SW 1271 (cell line): ENCODE data around the gene PRMT3.
"Not testable (repeated sequence)": the region's sequence is repeated elsewhere in the genome, so short reads cannot be mapped to it uniquely, and the experiment has no call there.

Source experiments
- DNase-seq, 2 experiments: peaks; one replicate each; lab custom pipeline; 2025; lab: John Stamatoyannopoulos, UW

PRMT3 gene

GRCh38 chr11:20387261-20388095 lies at the start of gene PRMT3:
Gene PRMT3, plus strand, starts transcription at chr11:20387716. Its CDS starts 31 bp downstream, at chr11:20387747.
- peak; percentile 73 to 86 for DNase-seq

GRCh38 chr11:20342347-20343141 lies 45.0 kb upstream of the PRMT3 start:
- DNase-seq, result no peak

DNA sequence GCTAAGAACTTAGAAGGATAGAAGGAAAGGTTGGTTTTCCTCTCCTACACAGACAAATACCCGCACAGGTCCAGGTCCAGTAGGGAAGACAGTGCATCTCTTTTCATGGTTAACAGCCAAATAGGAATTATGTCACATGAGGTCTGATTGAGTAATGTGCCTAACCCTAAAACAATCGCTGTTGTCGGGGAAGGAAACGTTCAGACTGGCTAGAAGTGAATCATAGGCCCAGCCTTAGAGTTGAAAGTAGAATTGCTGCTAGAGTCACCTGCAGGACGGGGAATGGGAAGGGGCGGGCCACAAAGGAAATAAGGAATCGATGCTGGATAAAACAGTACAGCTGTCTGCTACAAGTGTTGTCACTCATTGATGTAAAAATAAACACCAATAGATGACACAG lies 36.4 kb upstream of the PRMT3 start:
- DNase-seq, result no peak

- no peak for DNase-seq
These were observed 35.7 kb upstream of the PRMT3 start for GRCh38 chr11:20351751-20352262.

- DNase-seq, result peak in 1 of 2 experiments; percentile 38
These were observed 33.6 kb upstream of the PRMT3 start for GRCh38 chr11:20353829-20354434.

- DNase-seq, result peak in 1 of 2 experiments; percentile 52
These were observed 32.0 kb upstream of the PRMT3 start for GRCh38 chr11:20355221-20356219.

- DNase-seq, result no peak
These were observed 30.4 kb upstream of the PRMT3 start for GRCh38 chr11:20357150-20357549.

DNA sequence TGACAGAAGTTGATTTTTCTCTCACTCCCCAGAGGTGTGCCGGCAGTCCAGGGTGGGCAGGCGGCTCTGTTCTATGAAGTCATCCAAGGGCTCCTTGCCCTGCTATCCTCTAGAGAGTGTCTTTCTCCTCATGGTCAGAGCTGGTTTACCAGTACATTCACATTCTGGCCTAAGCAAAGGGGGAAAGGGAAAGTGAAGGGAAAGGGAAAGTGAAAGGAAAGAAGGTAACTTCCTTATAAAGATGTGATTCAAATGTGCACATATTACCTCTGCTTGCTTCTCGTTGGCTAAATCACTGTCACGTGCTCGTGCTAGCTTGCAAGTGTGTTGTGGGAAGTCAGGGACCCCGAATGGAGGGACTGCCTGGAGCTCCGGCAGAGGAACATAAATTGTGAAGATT lies 26.9 kb upstream of the PRMT3 start:
- DNase-seq, result peak in 1 of 2 experiments; percentile 10

- DNase-seq, result no peak
These were observed 25.0 kb upstream of the PRMT3 start for GRCh38 chr11:20362481-20362880.

GRCh38 chr11:20363149-20363499 lies 24.4 kb upstream of the PRMT3 start:
- no peak for DNase-seq

DNA sequence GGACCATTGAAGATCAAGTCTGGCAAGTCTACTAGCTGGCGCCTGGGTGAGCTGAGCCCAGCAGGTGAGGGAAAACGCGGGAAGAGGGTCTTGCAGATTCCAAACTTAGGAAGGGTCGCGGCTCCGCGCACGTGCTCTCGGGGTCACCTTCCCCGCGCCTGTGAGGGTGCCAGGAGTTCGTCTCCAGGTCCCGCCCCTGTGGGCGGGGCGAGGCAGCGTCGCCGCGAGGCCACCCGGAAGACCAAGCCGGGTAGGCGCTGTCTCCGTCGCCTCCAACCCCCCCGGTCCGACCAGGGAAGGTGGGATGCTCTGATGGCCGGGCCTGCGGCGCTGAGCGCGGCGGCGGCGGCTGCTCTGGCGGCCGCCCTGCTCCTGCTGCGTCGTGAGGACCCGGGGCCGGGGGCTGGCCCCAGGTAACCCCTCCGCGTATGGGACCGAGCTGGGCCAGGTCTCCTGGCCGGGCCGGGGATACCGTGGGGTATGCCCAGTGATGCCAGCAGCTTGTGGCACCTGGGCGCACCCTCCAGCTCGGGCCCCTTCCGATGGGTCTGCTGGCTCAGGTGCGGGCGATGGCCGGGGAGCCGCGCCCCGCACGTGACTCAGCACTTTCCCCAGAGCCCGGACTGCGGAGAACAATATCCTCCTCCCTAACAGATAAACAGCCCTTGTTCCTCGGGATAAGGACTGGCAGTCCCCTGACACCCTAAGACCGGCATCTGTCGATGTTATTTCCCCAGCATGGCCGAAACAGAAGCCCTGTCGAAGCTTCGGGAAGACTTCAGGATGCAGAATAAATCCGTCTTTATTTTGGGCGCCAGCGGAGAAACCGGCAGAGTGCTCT lies 23.8 kb upstream of the PRMT3 start, which contains the start of gene HTATIP2:
Gene HTATIP2 (plus strand): TSS at position 215 of the 841 bp plus-strand sequence. CDS start 524 bp downstream, at position 739.
- peak; percentile 29 to 49 for DNase-seq

- peak in 1 of 2 experiments; percentile 49 for DNase-seq
These were observed 23.1 kb upstream of the PRMT3 start for GRCh38 chr11:20364341-20364792.

DNA sequence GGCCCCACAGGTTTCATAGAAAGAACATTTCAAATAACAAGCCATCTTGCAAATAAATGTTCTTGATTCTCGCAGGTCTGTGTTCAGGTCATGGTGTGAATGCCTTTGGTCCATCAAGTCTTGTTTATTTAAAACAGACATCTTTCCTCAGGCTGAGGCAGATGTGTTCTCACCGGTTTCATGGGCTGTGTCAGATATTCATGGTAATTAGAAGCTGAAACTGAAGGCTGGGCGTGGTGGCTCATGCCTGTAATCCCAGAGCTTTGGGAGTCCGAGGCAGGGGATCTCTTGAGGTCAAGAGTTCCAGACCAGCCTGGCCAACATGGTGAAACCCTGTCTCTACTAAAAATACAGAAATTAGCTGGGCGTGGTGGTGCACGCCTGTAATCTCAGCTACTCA lies 22.1 kb upstream of the PRMT3 start:
- not testable (repeated sequence) for DNase-seq

- DNase-seq, result peak; percentile 39 to 82
These were observed 20.1 kb upstream of the PRMT3 start for GRCh38 chr11:20367313-20367948.

DNA sequence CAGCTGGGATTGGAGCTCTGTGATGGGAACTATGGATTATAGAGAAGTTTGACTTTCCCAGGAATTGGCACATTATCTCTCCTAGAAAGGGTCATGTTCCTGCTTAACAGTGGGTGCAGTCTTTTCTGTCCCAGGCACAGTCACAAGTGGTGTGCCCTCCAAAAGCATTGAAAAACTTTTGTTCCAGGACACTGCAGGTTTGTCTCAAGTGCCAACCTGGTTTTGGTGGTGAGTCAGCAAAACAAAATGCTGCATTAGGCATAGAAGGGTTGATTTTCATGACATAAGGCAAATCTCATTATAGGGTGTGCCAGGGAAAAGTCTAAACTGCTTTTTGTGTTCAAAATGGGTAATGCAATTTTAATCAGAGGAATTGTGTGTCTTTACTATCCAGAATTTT lies 19.1 kb upstream of the PRMT3 start:
- no peak for DNase-seq

DNA sequence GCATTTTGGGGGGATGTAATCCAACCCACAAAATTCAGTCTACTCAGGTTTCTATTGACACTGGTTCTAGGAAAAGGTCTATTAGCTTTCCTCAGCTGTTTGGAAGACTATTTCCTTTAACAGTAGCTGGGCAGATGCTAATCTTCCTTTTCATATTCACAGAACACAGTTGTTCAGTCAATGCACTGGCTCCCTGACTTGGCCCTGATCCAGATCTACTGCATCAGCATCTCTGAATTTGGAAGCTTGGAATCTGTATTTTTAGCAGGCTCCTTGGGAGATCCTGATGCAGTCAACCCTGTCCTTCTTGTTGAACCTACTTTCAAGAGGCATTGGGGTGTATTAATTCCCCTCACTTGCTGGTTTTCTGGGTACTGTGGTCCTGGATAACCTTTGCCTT lies 17.7 kb upstream of the PRMT3 start:
- DNase-seq, result no peak

DNA sequence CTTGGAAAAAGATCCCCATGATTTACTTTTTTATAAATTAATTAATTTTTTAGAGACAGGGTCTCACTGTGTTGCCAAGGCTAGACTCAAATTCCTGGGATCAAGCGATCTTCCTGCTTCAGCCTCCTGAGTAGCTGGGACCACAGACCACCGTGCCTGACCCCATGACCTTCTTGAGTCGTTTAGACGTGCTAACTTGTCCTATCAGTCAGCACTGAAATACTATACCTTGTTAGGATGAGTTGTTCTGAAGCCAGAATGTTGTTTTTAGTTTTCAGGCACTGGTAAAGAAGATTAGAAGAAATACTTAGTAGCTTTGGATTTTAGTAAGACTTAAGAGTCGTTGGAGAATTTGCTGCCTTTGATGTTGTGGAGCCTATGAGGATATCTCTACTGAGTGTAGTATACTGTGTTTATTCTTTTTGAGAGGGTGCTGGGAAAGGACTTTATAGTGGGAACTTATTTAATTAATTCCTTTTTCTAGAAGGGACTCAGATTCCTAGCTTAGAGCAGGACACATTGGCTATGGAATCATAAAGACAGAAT lies 15.4 kb upstream of the PRMT3 start:
- DNase-seq, result no peak

DNA sequence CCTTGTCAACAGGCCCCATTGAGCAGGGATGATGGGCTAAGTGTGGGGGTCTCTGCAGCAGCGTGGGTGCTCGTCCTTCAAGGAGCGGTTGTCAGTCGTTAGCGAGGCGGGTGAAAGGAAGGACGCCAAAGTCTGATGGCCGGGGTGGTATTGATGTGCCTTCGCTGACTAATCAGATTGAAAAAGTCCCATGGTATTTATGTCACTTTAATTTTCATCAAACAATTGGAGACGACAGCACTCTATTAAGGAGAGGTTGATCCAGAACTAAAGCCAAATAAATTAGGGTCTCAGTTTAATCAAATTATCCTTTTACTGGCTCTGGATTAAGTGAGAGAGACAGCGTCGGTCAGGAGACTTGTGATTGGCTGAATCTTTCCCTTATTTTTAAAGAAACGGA lies 14.4 kb upstream of the PRMT3 start:
- DNase-seq, result no peak

DNA sequence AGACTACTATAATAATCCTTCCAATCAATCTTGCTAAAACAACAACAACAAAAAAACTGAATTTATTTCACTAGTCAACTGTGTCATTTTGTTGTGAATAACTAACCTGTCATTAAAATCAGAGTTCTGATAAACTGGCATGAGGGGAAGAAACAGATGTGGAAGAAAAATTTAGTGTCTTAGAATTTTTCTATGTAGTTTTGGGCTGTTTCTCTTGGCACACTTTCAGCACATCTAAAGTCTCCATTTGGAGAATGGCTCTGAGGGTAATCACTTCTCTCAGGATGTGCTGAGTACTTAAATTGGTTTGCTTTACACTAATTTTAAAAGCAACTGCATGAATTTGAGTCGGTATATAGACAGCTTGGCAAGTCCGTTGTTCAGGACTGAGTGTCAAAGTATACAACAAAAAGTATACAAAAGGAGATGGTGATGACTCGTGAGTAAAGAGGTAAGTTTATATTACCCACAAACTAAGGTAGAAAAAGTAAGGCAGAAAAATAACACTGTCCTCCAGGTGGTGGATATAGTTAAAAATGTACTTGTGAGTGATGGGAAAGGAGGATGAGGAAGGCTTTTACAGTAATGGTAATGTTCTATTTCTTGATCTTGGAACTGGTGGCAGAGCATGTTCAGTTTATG lies 13.8 kb upstream of the PRMT3 start:
- DNase-seq, result no peak
